Stimulated activated CD4-positive, alpha-beta T cell treated with anti-CD3 and anti-CD28 coated beads, Interleukin-4, amount 100 ng/mL, for 24 hours (primary cell): ENCODE data around the gene REPS1.
A peak's percentile ranks its signal among the peaks of the same experiment; 100 is the strongest.
"Not testable (repeated sequence)": the region's sequence is repeated elsewhere in the genome, so short reads cannot be mapped to it uniquely, and the experiment has no call there.

Experiments
- DNase-seq: peaks from one replicate; pipeline ENCODE4 v3.0.0-alpha.2; 2020

REPS1 gene

DNA sequence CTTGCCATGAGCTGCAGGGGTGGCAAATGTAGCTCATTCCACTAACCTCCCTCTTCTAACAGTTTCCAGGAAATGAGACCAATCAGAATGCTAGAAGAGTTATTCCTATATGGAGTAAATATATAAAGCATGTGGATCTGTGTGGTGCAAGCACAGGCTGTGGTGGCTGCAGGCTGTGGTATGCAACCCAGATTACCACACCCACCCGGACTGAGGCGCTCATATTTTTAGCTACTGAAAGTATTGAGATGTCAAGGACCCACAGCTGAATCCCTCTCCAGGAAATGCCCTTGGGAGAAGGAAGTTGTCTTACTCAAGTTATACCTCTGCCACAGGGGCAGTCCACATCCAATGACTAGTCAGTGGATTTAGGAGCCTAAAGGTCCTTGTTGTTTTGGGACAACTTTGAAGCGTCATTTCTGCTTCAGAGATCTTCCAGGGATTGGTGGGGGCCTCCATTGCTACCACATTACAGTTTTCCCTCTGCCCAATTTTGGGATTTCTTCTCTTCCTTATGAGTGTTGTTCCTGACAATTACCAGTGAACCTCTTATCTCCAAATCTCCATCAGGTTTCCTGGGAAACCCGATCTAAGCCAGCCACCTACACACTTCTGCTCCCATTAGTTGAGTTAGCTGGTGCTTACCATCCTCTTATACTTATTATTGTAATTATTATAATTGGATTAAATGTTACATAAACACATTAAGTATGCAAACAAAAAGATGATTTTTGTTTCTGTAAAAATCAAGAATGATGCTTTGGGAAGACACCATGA lies 12.1 kb upstream of the REPS1 start:
- no peak for DNase-seq

DNA sequence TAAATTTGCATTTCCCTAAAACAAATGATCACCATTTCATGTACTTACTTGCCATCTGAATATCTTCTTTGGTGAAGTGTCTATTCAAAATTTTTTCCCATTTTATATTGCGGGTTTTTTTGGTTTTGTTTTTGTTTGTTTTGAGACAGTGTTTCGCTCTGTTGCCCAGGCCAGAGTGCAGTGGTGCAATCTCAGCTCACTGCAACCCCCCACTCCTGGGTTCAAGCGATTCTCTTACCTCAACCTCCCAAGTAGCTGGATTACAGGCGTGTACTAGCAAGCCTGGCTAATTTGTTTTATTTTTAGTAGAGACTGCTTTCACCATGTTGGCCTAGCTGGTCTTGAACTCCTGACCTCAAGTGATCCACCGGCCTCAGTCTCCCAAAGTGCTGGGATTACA lies 9.1 kb upstream of the REPS1 start:
- no peak for DNase-seq

GRCh38 chr6:138996524-138996923 lies 8.5 kb upstream of the REPS1 start:
- DNase-seq: no peak

DNA sequence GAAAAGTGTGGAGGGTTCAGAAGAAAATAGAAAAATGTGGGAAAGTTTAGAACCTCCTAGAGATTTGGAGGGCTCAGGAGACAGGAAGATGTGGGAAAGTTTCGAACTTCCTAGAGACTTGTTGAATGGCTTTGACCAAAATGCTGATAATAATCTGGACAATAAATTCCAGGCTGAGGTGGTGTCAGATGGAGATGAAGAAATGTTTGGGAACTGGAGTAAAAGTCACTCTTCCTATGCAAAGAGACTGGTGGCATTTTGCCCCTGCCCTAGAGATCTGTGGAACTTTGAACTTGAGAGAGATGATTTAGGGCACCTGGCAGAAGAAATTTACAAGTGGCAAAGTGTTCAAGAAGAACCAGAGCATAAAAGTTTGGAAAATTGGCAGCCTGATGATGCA lies 5.4 kb upstream of the REPS1 start:
- DNase-seq: not testable (repeated sequence)

GRCh38 chr6:138992965-138993364 lies 4.9 kb upstream of the REPS1 start:
- not testable (repeated sequence) for DNase-seq

DNA sequence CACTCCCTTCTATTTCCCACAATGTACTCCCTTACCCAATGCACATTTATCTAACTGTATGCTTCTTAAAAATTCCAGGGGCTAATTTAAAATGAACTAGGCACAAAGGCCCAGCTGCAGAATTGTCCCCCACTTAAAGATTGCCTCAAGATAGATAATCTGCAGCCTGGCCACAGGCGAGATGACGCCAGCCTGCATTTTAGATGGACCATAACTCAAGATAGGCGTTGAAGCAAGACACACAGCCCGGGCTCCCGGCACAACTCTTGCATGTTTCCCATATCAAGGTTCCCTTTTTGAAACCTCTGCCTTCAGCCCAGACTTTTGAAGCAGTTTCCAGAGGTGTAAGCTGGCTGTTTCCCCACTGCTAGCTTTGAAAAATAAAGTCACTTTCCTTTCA lies 3.2 kb upstream of the REPS1 start:
- DNase-seq: no peak

DNA sequence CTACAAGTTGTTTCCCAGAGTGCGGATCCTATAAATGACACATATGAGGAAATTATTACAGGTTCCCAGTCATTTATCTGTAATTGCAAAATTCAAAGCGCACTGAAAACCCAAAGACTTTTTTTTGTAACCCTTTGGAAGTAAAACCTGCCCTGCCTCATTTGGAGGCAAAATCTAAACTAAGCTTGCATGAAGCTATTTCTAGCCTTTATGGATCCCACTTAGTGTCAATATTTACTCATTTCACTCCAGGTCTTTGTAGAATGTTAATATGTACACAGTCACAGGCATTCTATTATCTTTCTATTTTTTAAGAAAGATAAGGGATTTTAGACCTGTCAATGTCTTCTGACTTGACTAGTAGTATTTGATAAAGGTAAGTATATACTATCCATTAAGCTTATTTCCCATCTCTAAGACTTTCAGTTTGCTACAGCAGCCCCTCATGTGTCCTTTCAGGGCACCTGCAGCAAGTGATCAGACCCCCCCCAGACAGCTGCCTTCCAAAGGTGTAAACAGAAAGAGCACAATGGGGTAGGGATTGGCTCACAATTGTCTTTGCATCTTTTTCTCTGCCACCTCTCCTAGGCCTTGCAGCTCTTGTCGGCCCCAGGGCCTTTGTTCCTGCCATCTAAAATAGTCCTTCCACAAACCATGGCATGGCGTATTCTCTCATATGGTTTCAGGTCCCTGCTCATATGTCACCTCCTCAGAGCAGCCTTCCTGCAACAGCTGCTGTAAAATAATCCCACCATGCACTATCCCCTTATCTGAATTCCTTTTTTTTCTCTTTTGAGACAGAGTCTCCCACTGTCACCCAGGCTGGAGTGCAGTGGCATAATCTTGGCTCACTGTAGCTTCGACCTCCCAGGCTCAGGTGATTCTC lies 1.3 kb upstream of the REPS1 start:
- no peak for DNase-seq

DNA sequence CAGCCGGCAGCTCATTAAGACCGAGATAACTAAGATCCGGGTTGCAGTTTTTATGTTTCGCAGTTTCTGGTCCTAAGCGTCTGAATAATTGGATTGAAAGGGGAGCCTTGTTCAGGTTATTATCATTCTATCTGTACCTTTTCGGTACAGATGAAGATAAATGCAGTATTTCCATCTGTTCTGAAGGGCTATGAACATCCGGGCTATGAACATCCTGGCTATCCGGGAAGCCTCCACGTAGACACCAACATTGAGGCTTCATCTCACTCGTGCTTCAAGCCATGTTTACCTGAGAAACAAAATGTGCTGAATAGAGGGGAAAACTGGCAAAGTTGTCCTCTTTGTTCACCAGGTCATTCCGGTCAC lies 399 bp upstream of the REPS1 start:
- no peak for DNase-seq

GRCh38 chr6:138987080-138987642 lies 892 bp downstream of the REPS1 start:
- peak; percentile 27 for DNase-seq

DNA sequence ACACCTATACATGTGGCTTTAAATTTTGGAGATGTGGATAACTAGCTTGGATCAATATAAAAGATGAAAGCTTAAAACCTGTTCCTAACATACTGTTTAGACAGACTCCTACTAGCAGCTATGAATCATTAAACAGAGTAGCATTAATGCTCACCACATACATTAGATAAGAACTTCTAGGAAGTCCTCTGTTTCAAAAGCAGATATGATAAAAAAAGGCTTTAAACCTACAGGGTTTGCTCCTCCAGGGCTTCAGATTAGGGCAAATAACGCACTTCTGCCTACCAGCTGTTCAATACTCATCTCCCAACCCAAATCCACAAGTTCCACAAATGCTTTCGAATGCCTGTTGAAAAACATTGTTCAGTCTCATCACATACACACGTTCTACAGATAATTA lies 1.5 kb downstream of the REPS1 start:
- no peak for DNase-seq

DNA sequence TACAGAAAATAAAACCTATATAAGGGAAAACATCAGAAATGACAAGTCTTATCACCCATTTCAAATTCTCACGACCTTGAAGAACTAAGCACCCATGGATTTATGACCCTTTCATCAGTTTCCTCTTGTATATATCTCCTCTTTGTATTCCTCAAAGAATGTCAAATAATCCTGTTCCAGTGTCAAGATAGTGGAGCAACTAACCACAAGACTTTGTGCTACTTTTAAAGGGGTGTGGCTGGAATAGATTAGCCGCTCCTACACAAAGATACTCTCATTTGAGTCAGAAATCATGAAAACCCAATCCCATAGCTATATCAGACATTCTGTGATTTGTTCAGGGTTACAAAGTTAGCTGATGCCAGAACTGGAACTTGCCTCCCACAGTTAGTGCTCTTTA lies 6.6 kb downstream of the REPS1 start:
- no peak for DNase-seq

GRCh38 chr6:138979813-138980668 lies 8.0 kb downstream of the REPS1 start:
- DNase-seq: no peak

- DNase-seq: no peak
Measured at GRCh38 chr6:138979365-138979764, 8.7 kb downstream of the REPS1 start.

- no peak for DNase-seq
Measured at GRCh38 chr6:138978229-138978628, 9.8 kb downstream of the REPS1 start.

GRCh38 chr6:138977646-138978167 lies 10.3 kb downstream of the REPS1 start:
- no peak for DNase-seq

DNA sequence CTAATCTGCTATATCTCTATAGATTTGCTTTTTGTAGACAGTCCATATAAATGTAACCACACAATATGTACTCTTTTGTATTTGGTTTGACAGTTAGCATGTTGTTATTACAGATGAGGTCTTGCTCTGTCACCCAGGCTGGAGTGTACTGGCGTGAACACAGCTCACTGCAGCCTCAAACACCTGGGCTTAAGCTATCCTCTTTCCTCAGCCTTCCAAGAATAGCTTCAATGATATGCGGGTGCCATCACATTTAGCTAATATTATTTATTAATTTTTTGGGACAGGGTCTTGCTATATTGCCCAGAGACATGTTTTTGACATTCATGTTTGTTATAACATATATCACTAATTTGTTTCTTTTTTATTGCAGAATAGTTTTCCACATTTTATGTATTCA lies 10.8 kb downstream of the REPS1 start:
- no peak for DNase-seq

- DNase-seq: no peak
Measured at GRCh38 chr6:138975815-138976214, 12.2 kb downstream of the REPS1 start.

DNA sequence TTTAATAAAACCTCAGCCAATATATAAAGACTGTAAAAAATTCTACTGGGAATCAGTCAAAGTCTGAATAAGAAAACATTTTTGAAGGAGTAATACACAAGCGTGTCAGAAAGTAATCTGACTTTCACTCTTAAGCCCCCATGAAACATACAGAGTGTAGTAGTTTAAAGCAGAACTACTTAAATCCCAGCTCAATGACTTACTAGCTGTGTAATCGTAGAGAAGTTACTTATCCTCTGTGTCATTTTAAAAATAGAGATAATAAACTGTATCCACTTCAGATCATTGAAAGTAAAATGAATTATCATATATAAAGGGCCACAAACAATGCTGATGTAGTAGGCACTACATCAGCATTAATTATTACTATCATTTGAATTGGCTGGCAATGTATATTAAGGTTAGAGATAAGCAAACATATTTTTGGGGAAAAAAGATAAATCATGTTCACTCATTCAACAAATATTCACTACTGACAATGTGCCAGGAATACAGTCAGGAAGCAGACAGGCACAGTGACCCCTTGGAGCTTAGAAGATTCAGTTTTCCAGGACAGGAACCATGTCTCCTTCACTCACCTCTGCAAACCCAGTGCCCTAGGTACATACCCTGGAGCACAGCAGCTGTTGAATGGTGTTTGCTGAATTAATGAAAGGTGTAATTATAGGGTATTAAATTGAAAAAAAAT lies 14.4 kb downstream of the REPS1 start:
- DNase-seq: no peak

DNA sequence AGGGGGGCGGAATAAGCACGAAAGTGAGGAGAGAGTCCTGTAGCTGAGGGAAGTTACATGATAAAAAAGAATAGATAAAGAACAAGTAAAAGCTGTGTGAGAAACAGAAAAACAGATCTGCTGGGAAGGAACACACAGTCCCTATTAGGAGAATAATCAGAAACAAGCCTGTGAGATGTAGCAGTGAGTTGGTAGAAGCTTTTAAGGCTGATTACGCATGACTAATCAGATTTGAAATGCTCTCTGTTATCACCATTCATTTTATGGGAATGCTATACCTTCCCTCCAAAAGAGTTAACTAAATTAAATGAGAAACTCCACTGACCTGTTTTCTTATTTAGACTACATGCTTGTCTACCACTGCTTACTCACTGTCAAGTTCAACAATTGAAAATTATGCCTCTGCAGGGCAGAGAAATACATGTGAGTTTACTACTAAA lies 15.8 kb downstream of the REPS1 start:
- no peak for DNase-seq

GRCh38 chr6:138971601-138972000 lies 16.5 kb downstream of the REPS1 start:
- DNase-seq: no peak

DNA sequence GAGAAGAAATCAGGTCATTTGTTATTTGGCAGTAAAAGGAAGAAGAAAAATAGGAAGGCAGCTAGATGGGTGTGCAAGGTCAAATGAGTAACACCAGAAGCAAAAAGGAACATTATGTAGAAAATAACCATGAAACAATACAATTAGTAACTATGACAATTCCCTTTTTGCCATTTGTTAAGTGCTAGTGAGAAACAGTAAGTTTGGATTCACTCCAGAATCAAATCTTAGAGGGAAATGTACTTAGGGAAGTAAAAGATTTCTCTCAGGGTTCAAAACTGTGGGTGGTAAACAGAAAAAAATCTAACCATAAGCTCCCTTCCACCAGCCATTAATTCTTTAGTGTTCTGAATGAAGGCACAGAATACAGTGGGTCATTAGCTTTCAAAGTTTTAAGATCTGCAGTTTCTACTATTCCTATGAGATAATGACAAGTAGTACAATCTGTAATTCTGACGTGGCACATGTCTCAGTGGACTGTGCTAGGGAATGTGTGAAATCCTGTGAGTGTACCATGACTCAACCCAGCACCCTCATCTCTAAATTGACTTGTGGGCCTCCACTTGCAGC lies 17.1 kb downstream of the REPS1 start:
- peak; percentile 31 for DNase-seq

DNA sequence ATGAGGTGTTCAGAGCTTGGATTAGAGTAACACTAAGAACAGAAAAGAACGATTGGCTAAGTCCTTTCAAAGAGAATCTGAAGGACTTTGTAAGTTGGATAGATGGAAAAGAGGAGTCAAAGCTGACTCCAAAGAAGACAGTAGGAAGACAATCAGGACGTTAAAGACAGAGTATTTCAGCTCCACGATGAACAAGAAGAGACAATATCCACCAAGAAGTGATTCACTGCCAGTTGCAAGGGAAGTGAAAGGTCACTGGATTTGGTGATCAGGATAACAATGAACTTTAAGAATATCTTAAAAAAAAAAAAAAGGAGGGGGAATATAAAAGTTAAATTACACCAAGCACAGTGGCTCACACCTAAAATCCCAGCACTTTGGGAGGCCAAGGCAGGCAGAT lies 17.9 kb downstream of the REPS1 start:
- no peak for DNase-seq
